GM21737 (cell line): Measurements from ENCODE around the gene DKC1.
A peak's percentile ranks its signal among the peaks of the same experiment; 100 is the strongest.

Experiments
- ATAC-seq: cut with Tn5 transposase; IDR thresholded peaks from one replicate; pipeline ENCODE4 v1.9.1; 2021; ENCODE audit warnings: mild to moderate bottlenecking, moderate library complexity; ENCODE audit not compliant: unreplicated experiment

DKC1 gene

GRCh38 chrX:154735695-154736393 lies 26.8 kb upstream of the DKC1 start:
- ATAC-seq, result no peak

DNA sequence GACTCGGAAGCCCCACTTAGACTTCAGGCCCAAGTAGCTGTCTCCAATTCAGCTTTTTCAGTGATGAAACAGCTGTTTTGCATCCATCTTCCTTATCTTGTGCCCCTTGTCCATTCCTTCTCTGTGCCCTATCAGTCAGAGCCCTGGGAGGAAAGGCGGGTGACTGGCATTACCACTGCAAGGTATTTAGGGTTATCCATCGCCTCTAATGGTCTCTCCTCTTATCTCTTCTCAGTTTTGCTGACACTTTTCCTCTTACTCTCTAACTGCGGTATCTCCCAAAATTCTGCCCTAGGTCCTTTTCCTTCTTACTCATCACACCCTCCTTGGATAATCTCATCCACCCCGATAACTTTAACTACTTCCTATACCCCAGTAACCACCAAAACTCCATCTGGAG lies 25.5 kb upstream of the DKC1 start:
- ATAC-seq, result no peak

- ATAC-seq, result no peak
Measured at GRCh38 chrX:154738011-154738738, 24.5 kb upstream of the DKC1 start.

DNA sequence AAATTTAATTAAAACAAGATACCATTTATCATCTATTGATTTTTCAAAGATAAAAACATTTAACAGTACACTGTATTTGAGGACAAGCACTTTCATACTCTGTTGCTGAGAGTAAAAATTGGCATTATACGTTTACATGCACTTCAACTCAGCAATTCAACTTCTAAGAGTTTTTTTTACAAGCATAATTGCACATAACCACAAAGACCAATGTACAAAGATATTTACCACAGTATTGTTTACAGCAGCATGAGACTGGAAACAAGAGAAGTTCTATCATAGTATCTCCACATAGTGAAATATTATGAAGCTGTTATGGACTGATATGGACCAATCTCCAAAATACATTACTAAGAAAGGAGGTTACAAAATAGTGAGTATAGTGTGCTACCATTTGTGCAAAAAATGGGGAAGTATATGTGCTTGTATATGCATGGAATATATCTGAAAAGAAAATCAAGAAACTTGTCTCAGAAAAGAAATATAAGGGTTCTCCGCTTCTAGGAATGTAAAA lies 22.7 kb upstream of the DKC1 start:
- no peak for ATAC-seq

GRCh38 chrX:154742613-154743012 lies 20.1 kb upstream of the DKC1 start:
- no peak for ATAC-seq

DNA sequence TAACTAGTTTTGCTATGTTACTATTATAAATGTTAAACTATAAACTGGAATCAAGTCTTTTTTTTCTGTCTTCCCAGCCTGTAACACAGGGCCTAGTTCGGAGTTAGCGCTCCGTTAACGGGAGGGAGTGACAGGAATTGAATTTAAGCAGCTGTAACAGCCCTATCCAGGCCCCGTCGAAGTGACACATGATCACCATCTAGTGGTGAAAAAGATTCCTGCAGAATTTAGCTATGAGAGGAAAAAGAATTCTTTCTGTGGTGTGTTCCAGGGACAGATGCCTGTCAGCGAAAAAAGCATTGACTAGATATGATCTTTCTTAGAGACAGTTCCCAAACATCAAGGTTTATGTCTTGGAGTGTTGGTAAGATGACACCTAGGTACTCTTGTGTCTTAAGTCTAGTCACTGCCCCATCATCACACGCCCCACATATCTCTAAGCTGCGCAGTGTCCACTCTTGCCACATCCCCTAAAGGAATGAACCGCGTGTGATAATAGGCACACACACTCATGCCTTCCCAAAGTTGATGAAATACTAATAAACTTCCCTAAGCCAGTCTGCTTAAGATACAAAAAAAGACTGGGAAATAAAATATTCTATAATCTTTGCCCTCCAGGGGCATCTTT lies 13.8 kb upstream of the DKC1 start:
- ATAC-seq, result no peak

DNA sequence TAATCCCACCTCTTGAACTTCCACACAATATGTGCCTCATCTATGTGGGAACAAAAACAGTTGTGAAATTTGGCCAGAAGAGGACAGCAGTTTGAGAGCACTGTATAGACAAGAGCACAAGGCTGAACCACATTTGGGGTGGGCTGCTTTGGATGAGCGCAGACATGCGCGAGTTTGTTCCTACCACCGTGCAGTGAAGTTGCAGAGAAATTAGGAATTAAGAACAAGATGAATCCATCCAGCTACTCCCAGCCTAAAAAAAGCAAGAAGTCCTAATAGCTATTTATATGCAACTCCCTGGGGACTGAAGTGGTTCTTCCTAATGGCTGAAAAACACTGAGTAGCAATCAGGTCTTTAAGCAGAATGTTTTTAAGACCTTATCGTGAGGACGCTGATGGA lies 12.8 kb upstream of the DKC1 start:
- ATAC-seq, result no peak

DNA sequence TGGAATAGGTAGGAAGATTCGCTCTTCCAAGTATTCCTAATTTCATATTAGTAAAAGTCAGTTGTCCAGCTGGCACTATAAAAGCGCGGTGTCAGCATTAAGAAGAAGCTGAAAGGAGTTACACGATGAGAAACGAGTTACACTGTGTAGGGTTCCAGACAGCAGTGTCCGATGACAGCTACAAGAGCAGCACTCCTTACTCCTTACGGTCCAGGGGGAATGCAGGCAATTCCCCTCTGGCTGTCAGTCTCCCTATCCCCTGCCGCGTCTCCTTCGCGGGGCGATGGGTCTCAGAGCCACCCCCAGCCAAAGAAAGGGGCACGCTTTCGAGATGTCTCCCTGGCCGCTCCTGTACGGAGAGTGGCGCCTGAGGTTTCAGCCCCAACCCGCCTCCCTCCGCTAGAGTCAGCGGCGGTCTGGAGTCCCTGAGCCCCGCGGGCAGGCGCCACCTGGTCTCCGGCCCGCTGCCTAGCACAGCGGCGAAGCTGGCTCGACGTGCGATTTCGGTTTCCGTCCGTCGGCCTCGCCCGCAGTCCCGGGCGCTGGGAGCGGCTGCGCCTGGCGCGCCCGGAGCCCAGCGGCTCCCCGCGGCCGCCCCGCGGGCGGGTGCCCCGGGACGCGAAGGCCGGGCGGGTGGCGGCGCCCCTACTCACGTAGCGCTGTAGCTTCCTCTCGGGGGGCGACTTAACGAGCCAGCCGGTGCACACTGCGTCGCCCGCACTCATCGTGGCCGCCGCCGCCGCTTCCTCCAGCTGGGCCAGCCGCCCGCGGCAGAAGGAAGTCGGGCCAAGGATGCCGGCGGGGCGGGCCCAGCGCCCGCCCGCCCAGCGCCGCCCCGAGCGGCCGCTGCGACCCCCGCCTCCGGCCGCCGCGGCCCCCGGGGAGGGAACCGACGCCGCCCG lies 12.1 kb upstream of the DKC1 start, which contains the start of gene GAB3:
TSS of gene GAB3 (minus strand) at position 777 of the 902 bp plus-strand sequence. CDS start at position 725, 52 bp downstream.
- peak; percentile 62 for ATAC-seq

GRCh38 chrX:154751203-154751668 lies 11.4 kb upstream of the DKC1 start:
- peak; percentile 13 for ATAC-seq

DNA sequence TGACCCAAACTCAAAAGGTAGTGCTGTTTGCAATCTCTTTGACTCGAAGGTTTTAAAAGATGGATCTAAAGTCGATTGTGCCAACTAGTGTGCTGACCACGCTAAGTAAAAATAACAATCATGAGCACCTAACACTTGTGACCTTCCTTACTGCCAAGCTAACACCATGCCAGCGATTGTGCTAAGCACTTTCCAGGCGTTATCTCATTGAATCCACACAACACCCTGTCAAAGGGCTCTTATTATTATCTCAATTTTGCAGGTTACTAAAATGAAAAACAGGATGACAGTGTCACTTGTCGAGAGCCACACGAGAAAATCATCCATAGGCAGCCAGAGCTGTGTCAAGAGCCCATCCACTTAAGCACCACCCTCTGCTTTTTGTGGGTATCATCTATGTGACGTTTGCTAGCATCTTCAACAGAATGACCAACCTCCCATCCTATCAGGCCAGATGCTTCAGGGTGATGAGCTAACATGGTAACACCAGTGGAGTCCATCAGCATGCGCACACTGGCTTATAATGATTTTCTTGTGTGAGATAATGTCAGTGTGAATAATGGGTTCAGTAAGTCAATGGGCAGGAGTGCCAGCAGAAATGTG lies 10.9 kb upstream of the DKC1 start:
- ATAC-seq, result no peak

DNA sequence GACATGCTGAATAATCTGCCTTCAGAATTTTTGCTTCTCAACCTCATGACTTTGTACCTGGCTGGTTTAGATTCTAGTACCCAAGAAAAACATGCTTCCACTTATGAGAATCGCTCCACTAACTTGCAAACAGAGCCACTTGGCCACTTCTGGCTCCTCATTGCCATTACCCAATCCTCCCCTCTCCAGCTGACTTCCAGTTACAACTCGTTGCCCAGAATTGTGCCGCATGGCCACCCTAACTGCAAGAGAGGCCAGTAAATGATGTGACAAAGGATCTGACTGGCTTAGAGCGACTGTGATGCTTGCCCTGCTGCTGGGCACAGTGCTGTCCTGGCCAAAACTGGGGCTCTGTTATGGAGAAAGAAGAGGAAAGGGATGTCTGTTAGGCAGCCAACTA lies 4.0 kb upstream of the DKC1 start:
- ATAC-seq, result no peak

GRCh38 chrX:154761977-154762536 lies 607 bp upstream of the DKC1 start:
- ATAC-seq, result no peak

- ATAC-seq, result no peak
Measured at GRCh38 chrX:154774622-154775021, 12.0 kb downstream of the DKC1 start.

- no peak for ATAC-seq
Measured at GRCh38 chrX:154775419-154776349, 13.0 kb downstream of the DKC1 start.

DNA sequence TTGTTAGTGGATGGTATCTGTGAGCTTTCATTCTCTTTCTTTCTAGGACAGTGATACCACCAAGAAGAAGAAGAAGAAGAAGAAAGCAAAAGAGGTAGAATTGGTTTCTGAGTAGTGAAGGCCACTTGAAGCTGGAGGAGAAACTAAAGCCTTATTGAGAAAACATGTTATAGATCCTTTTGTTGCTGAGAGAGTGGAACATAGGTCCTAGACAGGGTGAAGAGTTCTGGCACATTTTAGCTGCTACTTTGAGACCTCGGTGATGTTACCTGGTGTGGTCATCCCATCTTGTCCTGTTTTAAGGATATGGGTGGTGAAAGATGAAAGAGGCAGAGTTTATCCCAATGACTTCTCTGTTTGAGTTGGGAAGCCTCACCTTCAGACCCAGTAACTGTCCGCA lies 14.1 kb downstream of the DKC1 start:
- ATAC-seq, result no peak

DNA sequence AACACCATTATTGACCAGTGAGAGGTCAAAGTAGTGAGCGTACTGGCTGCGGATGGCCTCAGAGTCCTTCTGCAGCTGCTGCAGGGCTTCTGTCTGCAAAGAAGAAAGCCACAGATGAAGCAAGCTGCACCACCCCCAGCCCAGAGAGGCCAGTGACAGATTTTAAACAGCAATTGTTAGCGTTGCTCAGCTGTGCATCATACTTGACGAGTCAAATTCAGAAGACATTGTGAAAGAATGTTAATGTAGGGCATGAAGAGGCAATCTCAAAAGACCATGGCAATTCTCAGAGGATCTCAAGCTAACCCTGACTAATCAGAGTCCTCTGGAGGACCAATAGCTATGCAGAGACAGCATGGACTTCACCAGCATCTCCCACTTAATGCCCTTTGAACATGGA lies 16.6 kb downstream of the DKC1 start:
- no peak for ATAC-seq

DNA sequence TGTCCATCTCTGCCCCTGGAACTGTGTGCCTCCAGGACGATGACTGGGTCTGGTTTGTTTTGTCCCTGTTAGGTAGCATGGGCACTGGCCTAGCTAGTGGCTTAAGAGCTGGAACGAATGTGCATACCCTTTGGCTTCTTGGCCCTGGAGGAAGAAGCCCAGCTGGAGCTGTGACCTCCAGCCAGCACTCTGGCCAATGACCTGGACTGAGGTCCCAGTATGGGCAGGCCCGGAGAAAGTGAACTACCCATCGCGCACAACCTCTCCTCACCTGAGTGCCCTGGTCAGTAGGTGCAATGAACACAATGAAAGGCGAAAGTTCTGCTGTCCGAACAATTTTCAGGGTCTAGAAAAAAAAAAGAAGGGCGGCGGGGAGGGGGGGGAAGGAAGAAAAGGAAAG lies 18.3 kb downstream of the DKC1 start:
- no peak for ATAC-seq

DNA sequence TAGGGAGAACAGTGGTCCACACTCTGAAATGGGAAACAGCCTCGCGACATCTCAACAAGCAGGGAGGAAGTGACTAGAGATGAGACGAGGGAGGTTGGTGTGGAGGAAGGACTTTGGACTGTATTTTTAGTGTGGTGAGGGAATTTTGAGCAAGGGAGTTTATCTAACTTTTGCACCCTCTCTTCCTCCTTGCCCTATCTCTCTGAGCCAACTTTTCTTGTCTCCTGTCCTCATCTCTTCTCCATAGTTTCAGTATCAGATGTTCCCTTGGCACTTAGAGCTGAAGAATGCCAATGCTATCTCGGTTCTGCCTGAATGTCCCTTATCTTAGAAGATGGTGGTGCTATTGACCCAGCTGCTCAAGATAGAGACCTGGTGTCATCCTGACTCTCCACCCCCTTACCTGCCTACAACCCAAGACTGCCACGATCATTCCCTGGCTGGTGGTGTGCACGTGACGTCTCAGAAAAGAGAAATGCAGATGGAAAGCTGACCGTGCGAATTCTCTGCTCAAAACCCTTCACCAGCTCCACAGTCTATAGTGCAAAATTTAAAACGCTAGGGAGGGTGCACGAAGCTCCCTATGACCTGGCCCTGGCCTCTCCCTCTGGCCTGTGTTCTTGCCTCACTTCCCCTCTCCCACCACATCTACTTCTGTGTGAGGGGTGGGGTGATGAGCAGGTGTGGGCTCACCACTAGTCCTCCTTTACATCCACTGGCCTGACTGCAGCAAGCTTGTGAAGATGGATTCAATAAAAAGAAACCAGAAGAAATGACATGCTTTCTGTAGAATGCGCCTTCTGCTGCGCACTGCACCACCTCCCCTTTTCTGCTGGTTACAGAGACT lies 21.7 kb downstream of the DKC1 start:
- ATAC-seq, result no peak
